Esophagus (tissue), 2 donors: ENCODE results near the gene CDK18. TPM values are rescaled to one million over a fixed set of nuclear protein-coding genes. Genes with fewer than 3 reads are reported as not detected.

Source experiments
- H3K27ac ChIP-seq, 2 donors: one replicate each; pipeline ENCODE4 v1.5.1; 2013; ENCODE audit warnings: low read depth in 2 of 2, mild to moderate bottlenecking in 2 of 2, inconsistent platforms in 1 of 2, low read length in 1 of 2, moderate library complexity in 1 of 2
- H3K27me3 ChIP-seq, 2 donors: one replicate each; pipeline ENCODE4 v1.6.1; 2013; ENCODE audit warnings: low read length in 2 of 2, control low read depth in 1 of 2, mild to moderate bottlenecking in 1 of 2; ENCODE audit not compliant: insufficient read depth in 2 of 2, control insufficient read depth in 1 of 2
- H3K36me3 ChIP-seq, 2 donors: one replicate each; pipeline ENCODE4 v1.6.1; 2013; ENCODE audit warnings: low read length in 1 of 2; ENCODE audit not compliant: control insufficient read depth in 2 of 2, insufficient read depth in 2 of 2
- H3K4me1 ChIP-seq, 2 donors: one replicate each; pipeline ENCODE4 v1.6.1; 2013; ENCODE audit warnings: low read length in 1 of 2; ENCODE audit not compliant: control insufficient read depth in 2 of 2, insufficient read depth in 2 of 2
- H3K4me3 ChIP-seq, 2 donors: one replicate each; pipeline ENCODE4 v1.5.1; 2013; ENCODE audit warnings: low read length in 2 of 2, mild to moderate bottlenecking in 2 of 2, low read depth in 1 of 2, moderate library complexity in 1 of 2
- H3K9me3 ChIP-seq, 2 donors: one replicate each; pipeline ENCODE4 v1.6.1; 2013; ENCODE audit warnings: mild to moderate bottlenecking in 2 of 2, low read depth in 1 of 2, low read length in 1 of 2, moderate library complexity in 1 of 2; ENCODE audit not compliant: control insufficient read depth in 2 of 2, insufficient read depth in 1 of 2
- WGBS, 2 donors: extraction: QIAGEN DNeasy Blood & Tissue Kit; methylation state at CpG; one replicate each; pipeline ENCODE4 v1.1.7; 2013; 5-methylcytosine and 5-hydroxymethylcytosine counted together
- polyA plus RNA-seq, 2 donors: library from polyadenylated mRNA; stranded (reverse); fragments of 200-250 nt; gene quantifications; one replicate each; pipeline ENCODE4 v1.2.3, GENCODE V29; 2013
- donor health status: healthy with polysubstance abuse.
- donor health status: Bipolar disorder and iron deficiency.

Gene CDK18
- polyA plus RNA-seq, result 1 to 10 TPM; 3.5 to 9.0 TPM

- H3K27ac ChIP-seq, result peak within 1 kb of the TSS; percentile 8 to 19
- peaks cover 10 to 13% of the 10 kb centered on the region in 2 donors for H3K4me1 ChIP-seq
- WGBS, 2 donors, result 3% methylated on average over 33 to 41 of the region's 42 CpGs
- no peaks in the 10 kb centered on the region for H3K27me3 ChIP-seq
- H3K9me3 ChIP-seq, result no peaks in the 10 kb centered on the region
- no peaks in the 10 kb centered on the region for H3K36me3 ChIP-seq
- H3K4me3 ChIP-seq, result peak within 1 kb of the TSS; percentile 64 to 76
Measured at GRCh38 chr1:205504311-205505075, at the start of gene CDK18. Gene CDK18, plus strand, starts transcription at chr1:205504669. Its CDS starts 18,499 bp downstream, at chr1:205523168.

GRCh38 chr1:205454903-205455335 lies 49.5 kb upstream of the CDK18 start:
- Histone ChIP-seq H3K27ac (no peak overlapping the region), H3K27me3 (peaks cover 6 to 24% of the 10 kb centered on the region in 2 donors), H3K9me3 (peaks cover 0 to 2% of the 10 kb centered on the region in 2 donors), H3K36me3 (no peaks in the 10 kb centered on the region), H3K4me1 (peaks cover 8 to 9% of the 10 kb centered on the region in 2 donors), H3K4me3 (no peak overlapping the region)
- 44 to 53% methylated on average over 6 of the region's 6 CpGs for WGBS, 2 donors

GRCh38 chr1:205455581-205456382 lies 48.7 kb upstream of the CDK18 start, which contains the start of gene BLACAT1:
Gene BLACAT1, minus strand, starts transcription at chr1:205456045.
- WGBS, 2 donors, result 5 to 7% methylated on average over 53 of the region's 53 CpGs
- H3K36me3 ChIP-seq, result no peaks in the 10 kb centered on the region
- H3K4me1 ChIP-seq, result peaks cover 2 to 8% of the 10 kb centered on the region in 2 donors
- H3K27ac ChIP-seq, result no peak within 1 kb of the TSS
- peaks cover 0 to 2% of the 10 kb centered on the region in 2 donors for H3K9me3 ChIP-seq
- H3K27me3 ChIP-seq, result peaks cover 6 to 24% of the 10 kb centered on the region in 2 donors
- H3K4me3 ChIP-seq, result peak within 1 kb of the TSS in 1 of 2 donors; percentile 36

GRCh38 chr1:205456383-205456867 lies 48.0 kb upstream of the CDK18 start:
- H3K9me3 ChIP-seq, result peaks cover 0 to 2% of the 10 kb centered on the region in 2 donors
- no peak overlapping the region for H3K27ac ChIP-seq
- peak overlapping the region in 1 of 2 donors; percentile 36 for H3K4me3 ChIP-seq
- no peaks in the 10 kb centered on the region for H3K36me3 ChIP-seq
- peaks cover 6 to 24% of the 10 kb centered on the region in 2 donors for H3K27me3 ChIP-seq
- 1% methylated on average over 46 to 47 of the region's 47 CpGs for WGBS, 2 donors
- peaks cover 2 to 8% of the 10 kb centered on the region in 2 donors for H3K4me1 ChIP-seq

GRCh38 chr1:205456868-205457745 lies 47.4 kb upstream of the CDK18 start:
- H3K27ac ChIP-seq, result no peak overlapping the region
- peaks cover 0 to 2% of the 10 kb centered on the region in 2 donors for H3K9me3 ChIP-seq
- no peaks in the 10 kb centered on the region for H3K36me3 ChIP-seq
- peaks cover 6 to 24% of the 10 kb centered on the region in 2 donors for H3K27me3 ChIP-seq
- peak overlapping the region in 1 of 2 donors; percentile 36 for H3K4me3 ChIP-seq
- peaks cover 2 to 8% of the 10 kb centered on the region in 2 donors for H3K4me1 ChIP-seq
- WGBS, 2 donors, result 1 to 2% methylated on average over 56 to 72 of the region's 74 CpGs

- H3K27me3 ChIP-seq, result peaks cover 6 to 22% of the 10 kb centered on the region in 2 donors
- H3K9me3 ChIP-seq, result peaks cover 0 to 2% of the 10 kb centered on the region in 2 donors
- H3K36me3 ChIP-seq, result no peaks in the 10 kb centered on the region
- H3K4me1 ChIP-seq, result peaks cover 2 to 8% of the 10 kb centered on the region in 2 donors
- H3K27ac ChIP-seq, result no peak overlapping the region
- H3K4me3 ChIP-seq, result no peak overlapping the region
- WGBS, 2 donors, result 47 to 55% methylated on average over 6 of the region's 6 CpGs
Measured at GRCh38 chr1:205458777-205459566, 45.5 kb upstream of the CDK18 start.

- no peaks in the 10 kb centered on the region for H3K4me1 ChIP-seq
- WGBS, 2 donors, result 53 to 80% methylated on average over 2 of the region's 2 CpGs
Measured at GRCh38 chr1:205465392-205465791, 39.1 kb upstream of the CDK18 start.

GRCh38 chr1:205466595-205467220 lies 37.8 kb upstream of the CDK18 start:
- H3K27me3 ChIP-seq, result no peaks in the 10 kb centered on the region
- H3K4me3 ChIP-seq, result no peak overlapping the region
- H3K36me3 ChIP-seq, result no peaks in the 10 kb centered on the region
- no peak overlapping the region for H3K27ac ChIP-seq
- 47 to 54% methylated on average over 7 of the region's 7 CpGs for WGBS, 2 donors
- H3K4me1 ChIP-seq, result no peaks in the 10 kb centered on the region
- H3K9me3 ChIP-seq, result no peaks in the 10 kb centered on the region

More at GRCh38 chr1:205465392-205465791, 39.1 kb upstream of the CDK18 start:
- Histone ChIP-seq H3K27me3 (no peaks in the 10 kb centered on the region), H3K4me3 (no peak overlapping the region), H3K27ac (no peak overlapping the region), H3K9me3 (no peaks in the 10 kb centered on the region), H3K36me3 (no peaks in the 10 kb centered on the region)
